Loucy (cell line): Measurements from ENCODE around the gene NUDCD2.
A peak's percentile ranks its signal among the peaks of the same experiment; 100 is the strongest.

Source experiments
- H2AFZ ChIP-seq: fragments of 200-600 bp; sonication (generic); 2 replicates; pipeline ENCODE4 v1.6.0; 2016; ENCODE audit warnings: antibody characterized with exemption, mild to moderate bottlenecking, low read length, moderate library complexity
- H3F3A ChIP-seq: fragments of 200-600 bp; 2 replicates; pipeline ENCODE4 v1.6.0; 2016; ENCODE audit warnings: antibody characterized with exemption, low read depth, mild to moderate bottlenecking
- H3K27me3 ChIP-seq: fragments of 200-600 bp; sonication (generic); 2 replicates; pipeline ENCODE4 v1.6.1; 2014; ENCODE audit warnings: low read length, mild to moderate bottlenecking; ENCODE audit not compliant: insufficient read depth, poor library complexity, severe bottlenecking
- H3K36me3 ChIP-seq: fragments of 200-600 bp; sonication (generic); 2 replicates; pipeline ENCODE4 v1.6.1; 2016; ENCODE audit warnings: low read length; ENCODE audit not compliant: insufficient read depth
- H3K4me1 ChIP-seq: fragments of 200-600 bp; sonication (generic); 2 replicates; pipeline ENCODE4 v1.5.1; 2014; ENCODE audit warnings: low read length, mild to moderate bottlenecking; ENCODE audit not compliant: insufficient read depth, poor library complexity, severe bottlenecking
- H3K4me2 ChIP-seq: fragments of 200-600 bp; sonication (generic); 2 replicates; pipeline ENCODE4 v1.6.0; 2014; ENCODE audit warnings: antibody characterized with exemption, low read length, low read depth, mild to moderate bottlenecking; ENCODE audit not compliant: poor library complexity, severe bottlenecking
- H3K4me3 ChIP-seq: fragments of 200-600 bp; sonication (generic); 2 replicates; pipeline ENCODE4 v1.5.1; 2014; ENCODE audit warnings: low read length, mild to moderate bottlenecking, mixed read lengths; ENCODE audit not compliant: poor library complexity, severe bottlenecking
- H3K79me2 ChIP-seq: fragments of 200-600 bp; sonication (generic); 2 replicates; pipeline ENCODE4 v1.6.1; 2014; ENCODE audit warnings: low read length; ENCODE audit not compliant: insufficient read depth
- H3K9ac ChIP-seq: fragments of 200-600 bp; sonication (generic); 2 replicates; pipeline ENCODE4 v1.6.0; 2014; ENCODE audit warnings: mild to moderate bottlenecking, low read depth, low read length, moderate library complexity; ENCODE audit not compliant: poor library complexity, severe bottlenecking
- H3K9me2 ChIP-seq: fragments of 200-600 bp; sonication (generic); replicated peaks from 2 replicates; pipeline ENCODE4 v1.6.1; 2016; ENCODE audit warnings: low read depth, low read length, mixed read lengths
- H3K9me3 ChIP-seq: fragments of 200-600 bp; sonication (generic); 2 replicates; pipeline ENCODE4 v1.6.1; 2014; ENCODE audit warnings: mild to moderate bottlenecking, antibody characterized with exemption, low read length, low read depth; ENCODE audit not compliant: insufficient read depth
- H4K20me1 ChIP-seq: fragments of 200-600 bp; sonication (generic); 2 replicates; pipeline ENCODE4 v1.6.0; 2014; ENCODE audit warnings: antibody characterized with exemption, low read length, mild to moderate bottlenecking; ENCODE audit not compliant: insufficient read depth, poor library complexity, severe bottlenecking
- EZH2phosphoT487 ChIP-seq: fragments of 200-600 bp; IDR thresholded peaks from 2 replicates; pipeline ENCODE4 v1.6.1; 2018; ENCODE audit warnings: antibody characterized with exemption, mild to moderate bottlenecking, moderate library complexity, borderline replicate concordance
- TF ChIP-seq, protein P1 (sequence below): fragments of 200-600 bp; sonication (generic); conservative IDR thresholded peaks from 2 replicates; pipeline ENCODE4 v1.5.1; 2014; ENCODE audit warnings: mild to moderate bottlenecking, antibody characterized with exemption, low read length

Gene NUDCD2

DNA sequence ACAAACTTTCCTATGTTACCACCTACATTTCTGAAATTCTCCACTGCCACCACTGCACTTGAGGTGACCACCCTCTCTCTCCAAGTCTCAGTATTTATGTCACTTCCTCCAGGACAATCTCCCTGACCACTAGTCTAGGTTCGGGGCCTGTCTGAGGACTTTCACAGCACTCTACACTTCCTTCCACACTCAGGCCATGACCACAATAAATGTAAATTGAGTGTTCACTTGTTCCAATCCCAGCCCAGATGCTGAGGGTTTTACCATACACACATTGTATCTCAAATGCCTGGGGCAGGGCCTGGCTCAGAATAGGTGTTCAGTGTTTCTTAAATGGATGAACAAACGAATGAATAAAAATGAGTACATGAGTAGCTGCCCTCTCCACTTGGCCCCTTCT lies 49.4 kb downstream of the NUDCD2 start:
- no peaks in the 10 kb centered on the region for H3K27me3 ChIP-seq
- no peaks in the 10 kb centered on the region for H3K79me2 ChIP-seq
- TF ChIP-seq, protein P1, sequence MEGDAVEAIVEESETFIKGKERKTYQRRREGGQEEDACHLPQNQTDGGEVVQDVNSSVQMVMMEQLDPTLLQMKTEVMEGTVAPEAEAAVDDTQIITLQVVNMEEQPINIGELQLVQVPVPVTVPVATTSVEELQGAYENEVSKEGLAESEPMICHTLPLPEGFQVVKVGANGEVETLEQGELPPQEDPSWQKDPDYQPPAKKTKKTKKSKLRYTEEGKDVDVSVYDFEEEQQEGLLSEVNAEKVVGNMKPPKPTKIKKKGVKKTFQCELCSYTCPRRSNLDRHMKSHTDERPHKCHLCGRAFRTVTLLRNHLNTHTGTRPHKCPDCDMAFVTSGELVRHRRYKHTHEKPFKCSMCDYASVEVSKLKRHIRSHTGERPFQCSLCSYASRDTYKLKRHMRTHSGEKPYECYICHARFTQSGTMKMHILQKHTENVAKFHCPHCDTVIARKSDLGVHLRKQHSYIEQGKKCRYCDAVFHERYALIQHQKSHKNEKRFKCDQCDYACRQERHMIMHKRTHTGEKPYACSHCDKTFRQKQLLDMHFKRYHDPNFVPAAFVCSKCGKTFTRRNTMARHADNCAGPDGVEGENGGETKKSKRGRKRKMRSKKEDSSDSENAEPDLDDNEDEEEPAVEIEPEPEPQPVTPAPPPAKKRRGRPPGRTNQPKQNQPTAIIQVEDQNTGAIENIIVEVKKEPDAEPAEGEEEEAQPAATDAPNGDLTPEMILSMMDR, result no peak
- no peaks in the 10 kb centered on the region for H3K36me3 ChIP-seq
- H3K9ac ChIP-seq, result no peak overlapping the region
- no peaks in the 10 kb centered on the region for H3K9me3 ChIP-seq
- no peaks in the 10 kb centered on the region for H3F3A ChIP-seq
- H3K9me2 ChIP-seq, result no peaks in the 10 kb centered on the region
- no peak overlapping the region for H2AFZ ChIP-seq
- no peak overlapping the region for H3K4me2 ChIP-seq
- no peaks in the 10 kb centered on the region for H4K20me1 ChIP-seq
- H3K4me1 ChIP-seq, result no peaks in the 10 kb centered on the region
- H3K4me3 ChIP-seq, result no peak overlapping the region

DNA sequence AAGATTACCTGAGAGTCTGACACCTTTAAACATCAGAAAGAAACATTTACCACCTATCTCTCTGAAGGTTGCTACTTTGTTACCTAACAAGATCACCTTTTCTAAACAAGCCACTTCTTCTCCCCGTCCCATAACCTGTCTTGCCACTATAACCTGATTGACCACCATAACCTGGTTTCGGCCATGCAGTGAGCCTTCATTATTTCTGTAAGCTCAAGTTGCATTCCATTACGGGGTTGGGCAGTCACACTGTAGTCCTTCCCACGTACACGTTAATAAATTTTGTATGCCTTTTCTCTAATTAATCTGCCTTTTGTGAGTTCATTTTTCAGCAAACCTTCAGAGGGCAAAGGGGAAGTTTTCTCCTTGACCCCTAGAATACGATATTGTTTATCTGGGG lies 50.5 kb downstream of the NUDCD2 start:
- Histone ChIP-seq H3K4me1 (no peaks in the 10 kb centered on the region), H2AFZ (no peak overlapping the region), H3K4me2 (no peak overlapping the region), H3F3A (no peaks in the 10 kb centered on the region), H3K9me3 (no peaks in the 10 kb centered on the region), H4K20me1 (no peaks in the 10 kb centered on the region), H3K27me3 (no peaks in the 10 kb centered on the region), H3K9me2 (no peaks in the 10 kb centered on the region), H3K79me2 (no peaks in the 10 kb centered on the region), H3K36me3 (no peaks in the 10 kb centered on the region), H3K9ac (no peak overlapping the region), H3K4me3 (no peak overlapping the region)
- TF ChIP-seq EZH2phosphoT487, result no peak
- TF ChIP-seq, protein P1, result no peak

DNA sequence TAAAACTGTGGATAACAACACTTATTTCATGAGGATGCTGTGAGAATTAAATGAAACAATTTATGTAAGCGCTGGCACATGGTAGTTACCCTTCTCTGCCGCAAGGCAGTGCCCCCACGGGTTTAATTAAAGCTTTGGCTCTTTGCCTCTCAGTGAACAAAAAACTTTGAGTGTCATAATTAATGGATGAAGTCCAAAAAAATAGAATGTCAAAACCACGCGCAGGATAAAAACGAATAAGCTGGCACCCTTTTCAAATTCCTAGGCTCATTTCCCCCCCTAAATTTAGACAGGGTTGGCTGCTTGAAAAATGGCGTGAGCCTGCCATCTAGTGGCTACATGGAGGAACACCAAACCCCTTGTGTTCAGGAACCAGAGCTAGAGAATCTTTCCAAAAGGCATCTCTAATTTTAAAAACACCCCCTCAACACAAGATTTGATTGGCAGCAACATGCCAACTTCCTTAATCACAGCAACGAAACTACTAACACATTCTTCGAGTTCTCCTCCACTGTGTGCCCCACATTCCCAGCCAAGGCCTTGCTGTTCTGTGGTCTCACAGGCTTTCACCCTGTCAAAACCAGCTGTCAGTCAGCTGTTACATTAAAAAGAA lies 51.5 kb downstream of the NUDCD2 start:
- no peaks in the 10 kb centered on the region for H3F3A ChIP-seq
- H3K4me1 ChIP-seq, result no peaks in the 10 kb centered on the region
- no peak overlapping the region for H3K9ac ChIP-seq
- no peaks in the 10 kb centered on the region for H4K20me1 ChIP-seq
- no peaks in the 10 kb centered on the region for H3K27me3 ChIP-seq
- H3K36me3 ChIP-seq, result no peaks in the 10 kb centered on the region
- no peaks in the 10 kb centered on the region for H3K9me3 ChIP-seq
- no peaks in the 10 kb centered on the region for H3K9me2 ChIP-seq
- no peaks in the 10 kb centered on the region for H3K79me2 ChIP-seq
- H3K4me2 ChIP-seq, result no peak overlapping the region
- TF ChIP-seq, protein P1, result peak; percentile 71
- no peak for TF ChIP-seq EZH2phosphoT487
- H2AFZ ChIP-seq, result no peak overlapping the region
- no peak overlapping the region for H3K4me3 ChIP-seq
